Forelimb muscle (tissue), 1 donor: ENCODE data around the gene EIPR1. TPM values are rescaled to one million over a fixed set of nuclear protein-coding genes. Genes with fewer than 3 reads are reported as not detected.

Experiments
- DNase-seq: peaks from one replicate; pipeline ENCODE4 v3.0.0-alpha.2; 2013; ENCODE audit warnings: low read depth
- polyA plus RNA-seq: library from polyadenylated mRNA; unstranded; fragments of 120-200 nt; gene quantifications from one replicate; pipeline ENCODE4 v1.2.1, GENCODE V29; 2013; ENCODE audit not compliant: insufficient read length

The EIPR1 gene
- polyA plus RNA-seq, 1 donor: 18.9 TPM

- DNase-seq: no peak
Measured at GRCh38 chr2:3248754-3249475, 128.7 kb downstream of the EIPR1 start.

- no peak for DNase-seq
Measured at GRCh38 chr2:3246928-3247714, 130.5 kb downstream of the EIPR1 start.

- DNase-seq: no peak
Measured at GRCh38 chr2:3246406-3246805, 131.2 kb downstream of the EIPR1 start.

- no peak for DNase-seq
Measured at GRCh38 chr2:3244486-3244885, 133.1 kb downstream of the EIPR1 start.

GRCh38 chr2:3243804-3244203 is 133.8 kb downstream of the EIPR1 start:
- DNase-seq: no peak

GRCh38 chr2:3242747-3243369 is 134.8 kb downstream of the EIPR1 start:
- peak; percentile 39 for DNase-seq

- DNase-seq: no peak
Measured at GRCh38 chr2:3241971-3242746, 135.5 kb downstream of the EIPR1 start.

- DNase-seq: no peak
Measured at GRCh38 chr2:3238951-3239841, 138.4 kb downstream of the EIPR1 start.

GRCh38 chr2:3236300-3237045 is 141.1 kb downstream of the EIPR1 start:
- no peak for DNase-seq

- no peak for DNase-seq
Measured at GRCh38 chr2:3233877-3234276, 143.7 kb downstream of the EIPR1 start.

GRCh38 chr2:3229221-3229620 is 148.4 kb downstream of the EIPR1 start:
- DNase-seq: no peak

- DNase-seq: no peak
Measured at GRCh38 chr2:3224681-3225080, 152.9 kb downstream of the EIPR1 start.

- no peak for DNase-seq
Measured at GRCh38 chr2:3223080-3223923, 154.3 kb downstream of the EIPR1 start.

- DNase-seq: no peak
Measured at GRCh38 chr2:3222636-3223035, 155.0 kb downstream of the EIPR1 start.

- DNase-seq: no peak
Measured at GRCh38 chr2:3219536-3219935, 158.1 kb downstream of the EIPR1 start.

- no peak for DNase-seq
Measured at GRCh38 chr2:3217646-3218045, 160.0 kb downstream of the EIPR1 start.

GRCh38 chr2:3216841-3217495 is 160.7 kb downstream of the EIPR1 start:
- DNase-seq: no peak

GRCh38 chr2:3214806-3215404 is 162.7 kb downstream of the EIPR1 start:
- no peak for DNase-seq
